ENCODE data around the gene AK9. TPM values are rescaled to one million over a fixed set of nuclear protein-coding genes. Genes with fewer than 3 reads are reported as not detected.

Gene AK9
- polyA plus RNA-seq, 2 donors: 2.4 to 3.0 TPM

- 2% methylated on average over 6 of the region's 6 CpGs for whole genome bisulfite sequencing, 2 donors
- Histone ChIP-seq H3K36me3 (ENCODE audit: control insufficient read depth in 2 of 2, insufficient read depth in 2 of 2, low read length in 1 of 2) (peaks cover 0 to 2% of the 10 kb centered on the region in 2 donors), H3K27ac (ENCODE audit: low read depth in 2 of 2, low read length in 1 of 2) (peak overlapping the region; percentile 80 to 81), H3K27me3 (ENCODE audit: control insufficient read depth in 1 of 2, insufficient read depth in 2 of 2, low read length in 2 of 2) (no peaks in the 10 kb centered on the region), H3K9me3 (ENCODE audit: control insufficient read depth in 2 of 2, insufficient read depth in 1 of 2, low read depth in 1 of 2, low read length in 1 of 2) (no peaks in the 10 kb centered on the region), H3K4me1 (ENCODE audit: control insufficient read depth in 2 of 2, insufficient read depth in 2 of 2, low read length in 1 of 2) (no peaks in the 10 kb centered on the region), H3K4me3 (ENCODE audit: low read depth in 1 of 2, low read length in 2 of 2) (peak overlapping the region; percentile 26 to 96)
These were observed 207.3 kb downstream of the AK9 start for GRCh38 chr6:109483735-109484057.

DNA sequence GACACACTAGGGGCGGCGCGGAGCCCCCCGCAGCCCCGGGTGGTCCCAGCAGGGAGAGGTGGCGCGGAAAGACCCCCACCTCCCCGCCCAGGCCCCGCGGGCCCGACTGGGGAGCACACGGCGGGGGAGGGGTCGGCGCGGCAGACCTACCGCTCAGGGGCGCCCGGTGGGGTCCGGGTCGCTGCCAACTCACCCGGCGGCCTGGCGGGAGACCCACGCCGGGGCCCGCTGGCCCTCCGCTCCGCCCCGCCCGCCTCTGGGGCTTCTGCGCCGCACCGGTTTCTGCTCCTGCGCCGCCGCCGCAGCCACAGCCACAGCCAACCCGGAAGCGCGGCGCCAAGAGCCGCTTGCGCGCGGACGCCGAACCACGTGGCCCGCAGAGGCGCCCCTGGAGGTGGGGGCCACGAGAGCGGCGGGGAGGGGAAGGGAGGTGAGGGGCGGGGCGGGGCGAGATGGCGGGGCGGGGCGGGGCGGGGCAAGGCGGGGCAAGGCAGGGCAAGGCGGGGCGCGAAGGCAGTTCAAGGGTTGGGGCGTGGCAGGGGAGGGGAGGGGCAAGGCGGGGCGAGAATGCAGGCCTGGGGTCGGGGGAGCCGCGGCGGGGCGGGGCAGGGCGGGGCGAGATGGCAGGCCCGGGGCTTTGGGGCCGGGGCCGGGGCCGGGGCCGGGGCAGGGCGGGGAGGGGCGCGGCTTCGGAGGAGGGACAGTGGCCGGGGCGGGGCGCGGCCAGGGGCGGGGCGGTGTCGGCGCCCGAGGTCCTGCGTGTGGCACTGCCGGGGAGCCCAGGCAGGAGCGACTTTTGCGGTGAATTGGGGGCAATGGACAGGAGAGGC lies 207.9 kb downstream of the AK9 start, which contains the start of gene ZBTB24:
ZBTB24 (minus strand) TSS at position 315 of the 830 bp plus-strand sequence. CDS start 1,193 bp downstream, outside the sequence.
- H3K36me3 ChIP-seq (ENCODE audit: control insufficient read depth in 2 of 2, insufficient read depth in 2 of 2, low read length in 1 of 2): peaks cover 0 to 2% of the 10 kb centered on the region in 2 donors

GRCh38 chr6:109480993-109481480 lies 210.0 kb downstream of the AK9 start:
- Histone ChIP-seq H3K27me3 (ENCODE audit: control insufficient read depth in 1 of 2, insufficient read depth in 2 of 2, low read length in 2 of 2) (no peaks in the 10 kb centered on the region), H3K9me3 (ENCODE audit: control insufficient read depth in 2 of 2, insufficient read depth in 1 of 2, low read depth in 1 of 2, low read length in 1 of 2) (no peaks in the 10 kb centered on the region), H3K27ac (ENCODE audit: low read depth in 2 of 2, low read length in 1 of 2) (no peak overlapping the region), H3K4me1 (ENCODE audit: control insufficient read depth in 2 of 2, insufficient read depth in 2 of 2, low read length in 1 of 2) (no peaks in the 10 kb centered on the region), H3K36me3 (ENCODE audit: control insufficient read depth in 2 of 2, insufficient read depth in 2 of 2, low read length in 1 of 2) (peaks cover 3 to 4% of the 10 kb centered on the region in 2 donors), H3K4me3 (ENCODE audit: low read depth in 1 of 2, low read length in 2 of 2) (no peak overlapping the region)
- WGBS, 2 donors: 92 to 99% methylated on average over 7 of the region's 7 CpGs

More for the DNA sequence above, 207.9 kb downstream of the AK9 start, which contains the start of gene ZBTB24:
- H3K9me3 ChIP-seq (ENCODE audit: control insufficient read depth in 2 of 2, insufficient read depth in 1 of 2, low read depth in 1 of 2, low read length in 1 of 2): no peaks in the 10 kb centered on the region
- no peaks in the 10 kb centered on the region for H3K4me1 ChIP-seq (ENCODE audit: control insufficient read depth in 2 of 2, insufficient read depth in 2 of 2, low read length in 1 of 2)
- no peaks in the 10 kb centered on the region for H3K27me3 ChIP-seq (ENCODE audit: control insufficient read depth in 1 of 2, insufficient read depth in 2 of 2, low read length in 2 of 2)
- peak within 1 kb of the TSS; percentile 81 to 89 for H3K27ac ChIP-seq (ENCODE audit: low read depth in 2 of 2, low read length in 1 of 2)
- H3K4me3 ChIP-seq (ENCODE audit: low read depth in 1 of 2, low read length in 2 of 2): peak within 1 kb of the TSS; percentile 65 to 96
- WGBS, 2 donors: 0 to 2% methylated on average over 41 to 90 of the region's 97 CpGs

- no peak overlapping the region for H3K4me3 ChIP-seq (ENCODE audit: low read depth in 1 of 2, low read length in 2 of 2)
- no peaks in the 10 kb centered on the region for H3K9me3 ChIP-seq (ENCODE audit: control insufficient read depth in 2 of 2, insufficient read depth in 1 of 2, low read depth in 1 of 2, low read length in 1 of 2)
- H3K27me3 ChIP-seq (ENCODE audit: control insufficient read depth in 1 of 2, insufficient read depth in 2 of 2, low read length in 2 of 2): no peaks in the 10 kb centered on the region
- H3K4me1 ChIP-seq (ENCODE audit: control insufficient read depth in 2 of 2, insufficient read depth in 2 of 2, low read length in 1 of 2): no peaks in the 10 kb centered on the region
- WGBS, 2 donors: 76 to 77% methylated on average over 5 of the region's 5 CpGs
- H3K27ac ChIP-seq (ENCODE audit: low read depth in 2 of 2, low read length in 1 of 2): no peak overlapping the region
- H3K36me3 ChIP-seq (ENCODE audit: control insufficient read depth in 2 of 2, insufficient read depth in 2 of 2, low read length in 1 of 2): peaks cover 6 to 10% of the 10 kb centered on the region in 2 donors
These were observed 212.0 kb downstream of the AK9 start for GRCh38 chr6:109478841-109479624.

- Histone ChIP-seq H3K4me3 (ENCODE audit: low read depth in 1 of 2, low read length in 2 of 2) (no peak overlapping the region), H3K27me3 (ENCODE audit: control insufficient read depth in 1 of 2, insufficient read depth in 2 of 2, low read length in 2 of 2) (no peaks in the 10 kb centered on the region), H3K4me1 (ENCODE audit: control insufficient read depth in 2 of 2, insufficient read depth in 2 of 2, low read length in 1 of 2) (no peaks in the 10 kb centered on the region), H3K27ac (ENCODE audit: low read depth in 2 of 2, low read length in 1 of 2) (no peak overlapping the region), H3K36me3 (ENCODE audit: control insufficient read depth in 2 of 2, insufficient read depth in 2 of 2, low read length in 1 of 2) (peaks cover 7 to 10% of the 10 kb centered on the region in 2 donors), H3K9me3 (ENCODE audit: control insufficient read depth in 2 of 2, insufficient read depth in 1 of 2, low read depth in 1 of 2, low read length in 1 of 2) (no peaks in the 10 kb centered on the region)
- 83 to 89% methylated on average over 9 of the region's 9 CpGs for WGBS, 2 donors
These were observed 212.7 kb downstream of the AK9 start for GRCh38 chr6:109478222-109478805.

DNA sequence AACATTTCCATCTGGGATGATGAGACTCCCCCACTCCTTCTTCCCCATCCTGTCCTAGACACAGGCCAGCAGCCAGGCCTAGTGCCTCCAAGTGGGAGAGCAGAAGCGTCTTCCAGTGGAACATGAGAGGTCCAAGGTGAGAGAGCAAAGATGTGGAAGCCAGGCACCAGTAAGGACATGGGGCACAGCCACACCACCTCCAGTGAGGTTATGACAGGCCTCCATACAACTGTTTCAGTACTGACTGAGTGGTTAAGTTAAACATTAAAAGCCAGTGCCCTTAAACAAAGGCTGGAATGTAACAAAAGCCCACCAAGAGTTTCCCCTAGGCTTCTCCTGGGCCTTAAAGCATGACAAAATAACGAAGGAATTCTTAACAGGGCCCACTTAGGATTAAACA lies 213.3 kb downstream of the AK9 start:
- Histone ChIP-seq H3K27me3 (ENCODE audit: control insufficient read depth in 1 of 2, insufficient read depth in 2 of 2, low read length in 2 of 2) (no peaks in the 10 kb centered on the region), H3K4me1 (ENCODE audit: control insufficient read depth in 2 of 2, insufficient read depth in 2 of 2, low read length in 1 of 2) (no peaks in the 10 kb centered on the region), H3K9me3 (ENCODE audit: control insufficient read depth in 2 of 2, insufficient read depth in 1 of 2, low read depth in 1 of 2, low read length in 1 of 2) (no peaks in the 10 kb centered on the region), H3K27ac (ENCODE audit: low read depth in 2 of 2, low read length in 1 of 2) (no peak overlapping the region), H3K36me3 (ENCODE audit: control insufficient read depth in 2 of 2, insufficient read depth in 2 of 2, low read length in 1 of 2) (peaks cover 10 to 13% of the 10 kb centered on the region in 2 donors), H3K4me3 (ENCODE audit: low read depth in 1 of 2, low read length in 2 of 2) (no peak overlapping the region)
- WGBS, 2 donors: 67 to 70% methylated on average over 2 of the region's 2 CpGs

GRCh38 chr6:109477184-109477583 lies 213.8 kb downstream of the AK9 start:
- H3K27me3 ChIP-seq (ENCODE audit: control insufficient read depth in 1 of 2, insufficient read depth in 2 of 2, low read length in 2 of 2): no peaks in the 10 kb centered on the region
- H3K36me3 ChIP-seq (ENCODE audit: control insufficient read depth in 2 of 2, insufficient read depth in 2 of 2, low read length in 1 of 2): peaks cover 10 to 18% of the 10 kb centered on the region in 2 donors
- no peaks in the 10 kb centered on the region for H3K9me3 ChIP-seq (ENCODE audit: control insufficient read depth in 2 of 2, insufficient read depth in 1 of 2, low read depth in 1 of 2, low read length in 1 of 2)
- WGBS, 2 donors: 96 to 98% methylated on average over 2 of the region's 2 CpGs
- no peaks in the 10 kb centered on the region for H3K4me1 ChIP-seq (ENCODE audit: control insufficient read depth in 2 of 2, insufficient read depth in 2 of 2, low read length in 1 of 2)
- no peak overlapping the region for H3K4me3 ChIP-seq (ENCODE audit: low read depth in 1 of 2, low read length in 2 of 2)
- H3K27ac ChIP-seq (ENCODE audit: low read depth in 2 of 2, low read length in 1 of 2): no peak overlapping the region

GRCh38 chr6:109475625-109476024 lies 215.4 kb downstream of the AK9 start:
- H3K4me1 ChIP-seq (ENCODE audit: control insufficient read depth in 2 of 2, insufficient read depth in 2 of 2, low read length in 1 of 2): no peaks in the 10 kb centered on the region
- H3K27me3 ChIP-seq (ENCODE audit: control insufficient read depth in 1 of 2, insufficient read depth in 2 of 2, low read length in 2 of 2): no peaks in the 10 kb centered on the region
- peaks cover 19 to 27% of the 10 kb centered on the region in 2 donors for H3K36me3 ChIP-seq (ENCODE audit: control insufficient read depth in 2 of 2, insufficient read depth in 2 of 2, low read length in 1 of 2)
- WGBS, 2 donors: 89 to 93% methylated on average over 2 of the region's 2 CpGs
- no peak overlapping the region for H3K4me3 ChIP-seq (ENCODE audit: low read depth in 1 of 2, low read length in 2 of 2)
- no peaks in the 10 kb centered on the region for H3K9me3 ChIP-seq (ENCODE audit: control insufficient read depth in 2 of 2, insufficient read depth in 1 of 2, low read depth in 1 of 2, low read length in 1 of 2)
- H3K27ac ChIP-seq (ENCODE audit: low read depth in 2 of 2, low read length in 1 of 2): no peak overlapping the region

GRCh38 chr6:109474995-109475394 lies 216.0 kb downstream of the AK9 start:
- Histone ChIP-seq H3K27me3 (ENCODE audit: control insufficient read depth in 1 of 2, insufficient read depth in 2 of 2, low read length in 2 of 2) (no peaks in the 10 kb centered on the region), H3K4me1 (ENCODE audit: control insufficient read depth in 2 of 2, insufficient read depth in 2 of 2, low read length in 1 of 2) (peaks cover 0 to 2% of the 10 kb centered on the region in 2 donors), H3K27ac (ENCODE audit: low read depth in 2 of 2, low read length in 1 of 2) (no peak overlapping the region), H3K4me3 (ENCODE audit: low read depth in 1 of 2, low read length in 2 of 2) (no peak overlapping the region), H3K36me3 (ENCODE audit: control insufficient read depth in 2 of 2, insufficient read depth in 2 of 2, low read length in 1 of 2) (peaks cover 19 to 29% of the 10 kb centered on the region in 2 donors), H3K9me3 (ENCODE audit: control insufficient read depth in 2 of 2, insufficient read depth in 1 of 2, low read depth in 1 of 2, low read length in 1 of 2) (no peaks in the 10 kb centered on the region)
- 86 to 91% methylated on average over 4 of the region's 4 CpGs for WGBS, 2 donors

Data from esophagus (tissue), 2 donors.